Astrocyte of the cerebellum (primary cell): ENCODE measurements around the gene IL20.

Source experiments
- DNase-seq: peaks from one replicate; pipeline ENCODE4 v3.0.0-alpha.2; 2011; ENCODE audit warnings: low read depth
- H3K4me3 ChIP-seq: 2 replicates; pipeline ENCODE4 v1.5.1; 2011; ENCODE audit warnings: mild to moderate bottlenecking, low read depth, low read length, moderate library complexity
- in situ Hi-C: cut with HindIII; loops from 2 replicates; pipeline ENCODE4 v1.10.0; 2017; ENCODE audit warnings: low sequenced_read_pairs
- TF ChIP-seq, protein P1 (sequence below): IDR thresholded peaks from 2 replicates; pipeline ENCODE4 v1.5.1; 2012; ENCODE audit warnings: low read length, low read depth, moderate library complexity, mild to moderate bottlenecking; ENCODE audit errors: missing control alignments

Gene IL20

DNA sequence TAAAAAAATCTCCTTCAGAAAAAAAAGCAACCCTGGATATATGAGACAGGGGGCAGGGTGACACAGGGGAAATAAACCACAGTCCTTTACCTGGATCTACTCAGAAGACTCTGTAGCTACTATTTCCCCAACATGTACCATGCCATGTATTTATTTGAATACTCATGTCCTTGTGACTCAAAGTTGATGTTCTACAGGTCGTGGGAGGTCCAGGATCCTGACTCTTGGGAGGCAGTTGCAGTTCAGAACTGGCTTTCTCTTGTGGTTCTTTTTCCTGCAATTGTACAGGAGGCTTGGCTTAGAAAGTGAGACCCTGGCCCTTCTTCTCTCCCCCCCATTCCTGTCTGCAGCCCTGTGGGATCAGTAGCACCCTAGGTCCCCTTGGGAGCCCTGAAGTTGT lies 26.0 kb downstream of the IL20 start:
- DNase-seq: no peak
- no peak overlapping the region for H3K4me3 ChIP-seq

DNA sequence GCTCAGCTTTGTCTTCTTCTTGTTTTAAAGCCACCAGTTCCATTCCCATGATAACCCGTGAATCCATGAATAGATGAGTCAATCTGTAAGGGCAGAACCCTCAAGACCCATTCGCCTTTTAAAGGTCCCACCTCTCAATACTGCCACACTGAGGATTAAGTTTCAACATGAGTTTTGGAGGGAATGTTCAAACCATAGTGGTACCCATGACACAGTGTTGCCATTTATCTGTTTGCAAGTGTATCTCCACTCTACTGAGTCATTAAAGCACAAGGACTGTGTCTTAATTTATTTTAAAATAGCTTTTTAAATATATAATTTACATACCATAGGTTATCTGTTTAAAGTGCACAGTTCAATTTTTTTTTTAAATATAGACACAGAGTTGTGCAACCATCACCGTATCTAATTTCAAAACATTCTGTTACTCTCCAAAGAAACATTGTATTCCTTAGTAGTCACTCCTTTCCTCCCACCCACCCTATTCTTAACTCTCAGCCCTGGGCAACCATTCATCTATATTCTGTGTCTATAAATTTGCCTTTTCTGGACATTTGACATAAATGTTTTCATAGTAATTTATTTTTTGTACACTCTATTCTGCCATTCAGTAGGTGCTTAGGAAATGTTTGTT lies 27.0 kb downstream of the IL20 start:
- DNase-seq: no peak
- in situ Hi-C loops: no loop called here
- TF ChIP-seq, protein P1, sequence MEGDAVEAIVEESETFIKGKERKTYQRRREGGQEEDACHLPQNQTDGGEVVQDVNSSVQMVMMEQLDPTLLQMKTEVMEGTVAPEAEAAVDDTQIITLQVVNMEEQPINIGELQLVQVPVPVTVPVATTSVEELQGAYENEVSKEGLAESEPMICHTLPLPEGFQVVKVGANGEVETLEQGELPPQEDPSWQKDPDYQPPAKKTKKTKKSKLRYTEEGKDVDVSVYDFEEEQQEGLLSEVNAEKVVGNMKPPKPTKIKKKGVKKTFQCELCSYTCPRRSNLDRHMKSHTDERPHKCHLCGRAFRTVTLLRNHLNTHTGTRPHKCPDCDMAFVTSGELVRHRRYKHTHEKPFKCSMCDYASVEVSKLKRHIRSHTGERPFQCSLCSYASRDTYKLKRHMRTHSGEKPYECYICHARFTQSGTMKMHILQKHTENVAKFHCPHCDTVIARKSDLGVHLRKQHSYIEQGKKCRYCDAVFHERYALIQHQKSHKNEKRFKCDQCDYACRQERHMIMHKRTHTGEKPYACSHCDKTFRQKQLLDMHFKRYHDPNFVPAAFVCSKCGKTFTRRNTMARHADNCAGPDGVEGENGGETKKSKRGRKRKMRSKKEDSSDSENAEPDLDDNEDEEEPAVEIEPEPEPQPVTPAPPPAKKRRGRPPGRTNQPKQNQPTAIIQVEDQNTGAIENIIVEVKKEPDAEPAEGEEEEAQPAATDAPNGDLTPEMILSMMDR: no peak
- H3K4me3 ChIP-seq: no peak overlapping the region

More for the DNA sequence above, 26.0 kb downstream of the IL20 start:
- TF ChIP-seq, protein P1: no peak
- in situ Hi-C loops: no loop called here

DNA sequence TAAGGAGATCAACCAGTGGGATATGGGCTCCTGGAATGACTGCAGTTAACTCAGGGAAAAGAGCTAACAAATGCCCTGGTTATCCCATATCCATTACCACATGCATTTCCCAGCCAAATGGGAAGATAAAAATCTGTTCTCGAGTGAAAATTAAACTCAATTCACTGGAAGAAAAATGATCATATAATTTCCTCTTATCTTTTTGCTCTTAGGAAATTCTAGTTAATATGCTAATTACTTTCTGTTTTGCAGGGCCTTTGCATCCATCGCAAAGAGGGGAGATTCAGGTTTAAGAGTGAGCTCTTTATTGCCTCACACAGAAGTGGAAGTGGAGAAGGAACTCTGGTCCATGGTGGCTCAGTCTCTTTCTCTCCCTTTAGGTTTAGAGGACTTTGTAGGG lies 28.0 kb downstream of the IL20 start:
- in situ Hi-C loops: no loop called here
- TF ChIP-seq, protein P1: no peak
- H3K4me3 ChIP-seq: no peak overlapping the region
- no peak for DNase-seq

DNA sequence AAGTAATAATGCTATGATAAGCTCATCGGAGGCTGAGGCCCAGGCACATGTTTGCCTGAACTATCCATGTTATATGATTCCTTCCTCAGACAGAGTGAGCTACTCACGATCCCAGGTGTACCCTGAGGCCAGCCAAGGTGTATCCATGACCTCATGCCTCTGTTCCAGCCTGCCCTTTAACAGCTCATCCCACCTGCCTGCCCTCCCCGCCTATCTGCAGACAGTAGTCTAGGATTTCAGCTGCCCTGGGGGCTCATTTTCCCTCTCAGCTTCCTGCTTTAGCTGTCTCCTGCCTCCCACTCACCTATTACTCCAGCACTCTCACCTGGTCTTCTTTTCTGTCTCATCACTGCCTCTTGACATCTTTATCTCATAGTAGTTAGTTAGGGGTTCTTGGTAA lies 29.9 kb downstream of the IL20 start:
- DNase-seq: no peak
- TF ChIP-seq, protein P1: no peak
- in situ Hi-C loops: no loop called here
- no peak overlapping the region for H3K4me3 ChIP-seq

DNA sequence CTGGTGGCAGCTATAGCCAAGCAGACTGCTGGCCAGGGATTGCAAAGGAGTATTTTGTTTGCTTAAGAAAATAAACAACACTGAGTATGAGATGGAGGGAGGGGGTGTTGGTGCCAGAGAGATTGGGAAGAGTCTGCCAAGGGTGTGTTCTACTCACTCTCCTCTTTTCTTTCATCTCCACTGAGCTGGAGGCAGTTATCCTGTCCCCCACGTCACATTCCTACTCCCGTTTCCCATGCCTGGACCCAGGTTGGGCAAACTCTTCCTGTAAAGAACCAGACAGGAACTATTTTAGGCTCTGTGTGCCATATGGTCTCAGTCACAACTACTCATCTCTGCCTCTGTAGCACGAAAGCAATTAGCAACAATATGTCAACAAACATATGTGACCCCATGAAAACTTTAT lies 30.4 kb downstream of the IL20 start:
- TF ChIP-seq, protein P1: no peak
- in situ Hi-C loops: no loop called here
- DNase-seq: no peak
- H3K4me3 ChIP-seq: no peak overlapping the region

DNA sequence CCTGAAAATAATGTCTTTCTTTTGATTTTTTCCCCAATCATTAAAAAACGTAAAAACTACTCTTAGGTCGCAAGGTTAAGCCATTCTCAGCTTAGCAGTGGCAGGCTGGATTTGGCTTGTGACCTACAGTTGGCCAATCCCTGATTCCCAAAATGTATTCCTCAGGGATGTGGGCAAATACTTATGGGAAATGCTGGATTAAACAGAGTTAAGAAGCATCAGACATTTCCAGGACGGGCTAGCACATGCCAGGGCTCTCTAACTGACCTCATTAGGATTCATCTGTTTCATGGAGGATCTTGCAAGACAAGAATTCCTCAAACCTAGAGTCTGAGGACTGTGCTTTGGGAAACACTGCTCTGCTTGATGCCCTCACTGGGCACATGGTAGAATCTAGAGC lies 30.8 kb downstream of the IL20 start:
- in situ Hi-C loops: no loop called here
- TF ChIP-seq, protein P1: no peak

DNA sequence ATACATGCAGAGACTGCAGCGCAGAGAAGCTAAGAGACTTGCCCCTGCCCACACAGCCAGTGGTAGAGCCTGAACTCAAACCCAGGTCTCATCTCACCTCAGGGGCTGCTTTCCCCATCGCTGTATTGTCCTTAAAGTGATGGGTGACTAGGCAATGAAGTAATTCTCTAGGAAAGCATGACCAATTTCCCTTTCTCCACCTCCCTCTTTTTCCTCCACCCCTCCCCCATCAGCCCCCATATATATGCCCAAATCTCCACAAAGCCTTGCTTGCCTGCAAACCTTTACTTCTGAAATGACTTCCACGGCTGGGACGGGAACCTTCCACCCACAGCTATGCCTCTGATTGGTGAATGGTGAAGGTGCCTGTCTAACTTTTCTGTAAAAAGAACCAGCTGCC lies 31.8 kb downstream of the IL20 start, which contains the start of gene IL24:
Gene IL24 (plus strand): TSS at position 269 of the 400 bp plus-strand sequence. CDS start 390 bp downstream, outside the sequence.
- no peak within 1 kb of the TSS for H3K4me3 ChIP-seq
- in situ Hi-C loops: no loop called here
- TF ChIP-seq, protein P1: no peak
- no peak for DNase-seq

More for the DNA sequence above, 30.8 kb downstream of the IL20 start:
- DNase-seq: no peak
- no peak overlapping the region for H3K4me3 ChIP-seq
